Endometrial microvascular endothelial cells (primary cell): ENCODE measurements around the gene OR52E4. TPM values are rescaled to one million over a fixed set of nuclear protein-coding genes. Genes with fewer than 3 reads are reported as not detected.

Experiments used
- in situ Hi-C: cut with HindIII; loops from 2 replicates; pipeline ENCODE4 v1.10.0; 2017; ENCODE audit warnings: low sequenced_read_pairs, low pct_unique_long_range_greater_than_20kb; ENCODE audit errors: inconsistent ontology term
- total RNA-seq: library from RNA; depleted of rRNA; stranded (reverse); fragments of >200 nt; gene quantifications from one replicate; pipeline ENCODE4 v1.2.3, GENCODE V29; 2015; ENCODE audit errors: inconsistent ontology term

OR52E4 gene
- total RNA-seq = not detected

GRCh38 chr11:5880329-5880728 is at the start of gene OR52E4:
Gene OR52E4, plus strand, starts transcription at chr11:5880629. Its CDS starts 3,664 bp downstream, at chr11:5884293.
- in situ Hi-C loops = no loop called here

GRCh38 chr11:5831196-5831829 is 49.1 kb upstream of the OR52E4 start:
- in situ Hi-C loops = no loop called here

- in situ Hi-C loops = no loop called here
Observed at GRCh38 chr11:5833446-5833845, 47.0 kb upstream of the OR52E4 start.

- in situ Hi-C loops = no loop called here
Observed at GRCh38 chr11:5837695-5838094, 42.7 kb upstream of the OR52E4 start.

DNA sequence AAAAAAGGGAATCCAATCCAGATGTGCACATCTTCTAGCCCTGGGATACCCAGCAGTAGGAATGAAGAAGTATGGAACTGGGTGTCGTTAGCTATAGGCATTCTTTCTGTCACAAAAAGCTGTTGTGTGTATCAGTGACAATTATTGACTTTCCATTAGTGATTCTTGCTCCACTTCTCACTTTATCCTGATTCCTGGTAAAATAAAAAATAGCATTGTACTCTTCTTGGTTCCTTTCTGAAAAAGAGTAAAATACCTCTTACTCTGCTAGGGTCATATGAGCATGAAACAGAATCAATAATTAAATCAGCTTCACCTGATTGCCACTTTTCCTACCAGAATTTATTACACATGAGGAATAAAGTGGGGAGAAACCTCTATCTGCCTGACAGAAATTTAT is 38.6 kb upstream of the OR52E4 start, which contains the start of gene OR52E6:
Gene OR52E6, minus strand, starts transcription at position 101 of the 400 bp plus-strand sequence. Its CDS starts 0 bp downstream, at position 101.
- in situ Hi-C loops = no loop called here

DNA sequence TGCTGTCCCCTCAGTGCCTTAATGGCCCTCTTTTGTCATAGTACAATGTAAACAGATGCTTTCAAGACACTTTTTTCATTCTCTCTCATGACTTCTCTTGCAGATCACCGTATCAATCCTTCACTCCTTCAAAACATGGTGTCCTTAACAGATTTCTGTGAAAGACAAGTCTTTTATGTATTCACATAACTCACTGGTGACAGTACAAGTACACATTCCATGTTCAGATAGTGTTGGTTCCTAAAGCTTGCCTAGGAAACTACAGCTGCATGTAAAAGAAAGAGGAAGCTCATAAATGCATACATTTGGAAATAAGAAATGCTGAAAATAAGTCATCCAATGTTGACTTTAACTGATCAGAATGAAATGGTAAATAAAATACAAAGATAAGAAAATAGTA is 33.7 kb upstream of the OR52E4 start:
- in situ Hi-C loops = no loop called here

DNA sequence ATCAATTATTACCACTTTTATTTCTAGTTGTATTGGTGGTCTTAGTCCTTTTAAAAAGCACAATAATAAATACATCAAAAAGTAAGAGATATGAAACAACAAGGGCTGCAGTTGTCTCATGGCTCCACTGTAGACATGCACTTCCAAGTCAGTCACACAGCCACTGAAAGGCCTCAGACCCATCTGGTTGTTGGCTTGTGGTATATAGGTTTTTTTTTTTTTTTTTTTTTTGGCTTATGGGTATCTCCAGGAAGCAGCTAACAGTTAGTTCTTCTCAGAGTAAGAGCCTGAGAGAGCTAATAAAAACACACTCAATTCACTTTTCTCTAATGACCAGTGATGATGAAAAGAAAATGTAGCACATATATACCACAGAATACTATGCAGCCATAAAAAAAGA is 32.7 kb upstream of the OR52E4 start:
- in situ Hi-C loops = no loop called here

DNA sequence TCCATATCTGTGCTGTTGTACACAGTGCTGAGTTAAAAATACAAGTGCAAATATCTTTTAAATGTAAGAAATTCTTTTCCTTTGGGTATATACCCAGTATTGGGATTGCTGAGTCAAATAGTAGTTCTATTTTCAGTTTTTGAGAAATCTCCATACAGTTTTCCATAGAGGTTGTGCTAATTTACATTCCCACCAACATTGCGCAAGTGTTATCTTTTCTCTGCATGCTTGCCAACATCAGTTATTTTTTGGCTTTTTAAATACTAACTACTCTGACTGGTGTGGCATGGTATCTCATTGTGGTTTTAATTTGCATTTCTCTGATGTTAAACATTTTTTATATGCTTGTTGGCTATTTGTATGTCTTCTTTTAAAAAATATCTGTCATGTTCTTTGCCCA is 29.4 kb upstream of the OR52E4 start:
- in situ Hi-C loops = no loop called here

DNA sequence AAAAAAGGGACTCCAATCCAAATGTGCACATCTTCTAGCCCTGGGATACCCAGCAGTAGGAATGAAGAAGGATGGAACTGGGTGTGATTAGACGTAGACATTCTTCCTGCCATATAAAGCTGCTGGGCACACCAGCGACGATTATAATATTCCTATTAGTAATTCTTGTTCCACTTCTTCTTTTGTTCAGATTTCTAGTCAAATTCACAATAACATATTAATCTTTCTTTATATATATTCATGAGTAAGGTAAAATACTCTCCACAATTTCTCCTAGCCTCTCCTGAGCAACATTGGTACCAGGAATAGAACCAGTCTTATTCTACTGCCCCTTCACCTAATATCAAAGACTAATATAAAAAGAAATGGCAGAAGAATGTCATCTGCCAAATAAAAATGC is 22.8 kb upstream of the OR52E4 start, which contains the start of gene OR52E8:
Gene OR52E8, minus strand, starts transcription at position 101 of the 400 bp plus-strand sequence. Its CDS starts 0 bp downstream, at position 101.
- in situ Hi-C loops = no loop called here

DNA sequence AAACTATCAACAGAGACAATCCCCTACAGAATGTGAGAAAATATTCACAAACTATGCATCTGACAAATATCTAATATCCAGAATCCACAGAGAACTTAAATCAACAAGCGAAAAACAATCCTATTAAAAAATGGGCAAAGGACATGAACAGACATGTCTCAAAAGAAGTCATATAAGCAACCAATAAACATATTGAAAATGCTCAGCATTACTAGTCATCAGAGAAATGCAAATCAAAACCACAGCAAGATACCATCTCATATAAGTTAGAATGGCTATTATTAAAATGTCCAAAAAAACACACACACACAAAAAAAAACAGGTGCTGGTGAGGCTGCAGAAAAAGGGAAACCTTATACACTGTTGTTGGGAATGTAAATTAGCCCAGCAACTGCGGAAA is 14.6 kb upstream of the OR52E4 start:
- in situ Hi-C loops = no loop called here

GRCh38 chr11:5878564-5878963 is 1.9 kb upstream of the OR52E4 start:
- in situ Hi-C loops = no loop called here

GRCh38 chr11:5881756-5882155 is 1.3 kb downstream of the OR52E4 start:
- in situ Hi-C loops = no loop called here

GRCh38 chr11:5887172-5887571 is 6.7 kb downstream of the OR52E4 start:
- in situ Hi-C loops = no loop called here

GRCh38 chr11:5887661-5888060 is 7.2 kb downstream of the OR52E4 start:
- in situ Hi-C loops = no loop called here

GRCh38 chr11:5891216-5891800 is 10.9 kb downstream of the OR52E4 start:
- in situ Hi-C loops = no loop called here

- in situ Hi-C loops = no loop called here
Observed at GRCh38 chr11:5892908-5893307, 12.5 kb downstream of the OR52E4 start, which contains the start of gene OR52E5. Gene OR52E5, plus strand, starts transcription at chr11:5893208. Its CDS starts 7,569 bp downstream, at chr11:5900777.

DNA sequence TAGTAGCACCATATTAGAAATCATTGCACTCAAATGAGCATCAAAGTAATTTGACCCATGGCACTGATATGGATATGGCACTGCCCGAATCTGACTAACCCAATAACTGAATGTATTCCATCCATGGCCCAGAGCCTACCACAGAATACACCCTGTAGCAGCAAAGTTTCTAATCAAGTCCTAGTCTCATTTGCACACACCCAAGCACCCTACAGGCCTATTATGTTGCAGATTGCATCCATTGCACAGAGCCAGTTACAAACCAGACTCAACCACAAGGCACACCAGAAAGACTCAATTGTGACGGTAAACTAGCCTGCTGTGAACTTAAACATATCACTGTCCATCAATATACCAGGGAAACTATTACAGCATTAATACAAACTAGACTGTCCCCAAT is 19.1 kb downstream of the OR52E4 start:
- in situ Hi-C loops = no loop called here

DNA sequence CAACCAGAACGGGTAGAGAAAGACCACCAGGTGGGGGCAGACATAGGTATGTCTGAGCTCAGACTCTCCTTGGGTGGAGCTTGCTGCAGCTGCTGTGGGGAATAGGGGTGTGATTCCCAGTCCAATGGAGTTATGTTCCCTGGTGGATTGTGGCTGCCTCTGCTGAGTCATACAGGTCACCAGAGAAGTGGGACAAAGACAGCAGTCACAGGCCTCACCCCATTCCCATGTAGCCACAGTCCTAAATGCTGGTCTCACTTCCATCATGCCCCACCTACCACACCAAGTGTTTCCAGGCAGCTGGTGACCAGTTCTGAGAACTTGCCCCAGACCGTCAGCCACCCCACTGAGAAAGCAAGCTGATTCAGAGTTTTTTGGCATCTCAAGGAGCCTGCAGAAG is 30.1 kb downstream of the OR52E4 start:
- in situ Hi-C loops = no loop called here

DNA sequence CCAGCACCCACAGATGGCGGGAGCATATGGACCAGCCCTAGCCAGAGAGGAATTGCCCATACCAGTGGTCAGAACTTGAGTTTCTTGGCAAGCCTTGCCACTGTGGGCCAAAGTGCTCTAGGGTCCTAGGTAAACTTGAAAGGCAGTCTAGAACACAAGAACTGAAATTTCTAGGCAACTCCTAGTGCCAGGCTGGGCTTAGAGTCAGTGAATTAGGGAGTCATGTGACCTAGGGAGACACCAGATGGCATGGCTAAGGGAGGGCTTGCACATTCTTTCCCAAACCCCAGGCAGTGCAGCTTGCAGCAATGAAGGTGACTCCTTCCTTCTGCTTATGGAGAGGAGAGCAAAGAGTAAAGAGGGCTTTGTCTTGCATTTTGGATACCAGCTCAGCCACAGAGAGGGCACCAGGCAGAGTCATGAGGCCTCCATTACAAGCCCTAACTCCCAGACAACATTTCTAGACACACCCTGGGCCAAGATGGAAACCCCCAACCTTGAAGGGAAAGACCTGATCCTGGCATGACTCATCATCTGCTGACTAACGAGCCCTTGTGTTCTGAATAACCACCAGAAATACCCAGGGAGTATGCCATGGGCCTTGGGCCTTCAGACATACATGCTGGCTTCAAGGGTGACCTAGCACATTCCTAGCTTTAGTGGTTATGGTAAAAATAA is 42.5 kb downstream of the OR52E4 start:
- in situ Hi-C loops = no loop called here

DNA sequence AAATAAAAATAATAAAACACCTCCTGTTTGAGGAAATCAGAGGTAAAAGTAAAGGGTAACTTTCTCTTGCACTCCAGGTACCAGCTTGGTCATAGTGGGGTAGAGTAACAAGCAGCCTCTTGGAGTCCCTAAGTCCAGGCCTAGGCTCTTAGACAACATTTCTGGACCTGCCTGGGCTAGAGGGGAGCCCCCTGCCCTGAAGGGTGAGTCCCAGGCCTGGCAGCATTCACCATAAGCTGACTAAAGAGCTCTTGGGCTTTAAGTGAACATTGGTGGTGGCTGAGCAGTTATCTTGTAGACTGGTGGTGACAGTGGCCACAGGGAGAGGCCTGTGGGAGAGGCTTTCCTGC is 43.0 kb downstream of the OR52E4 start:
- in situ Hi-C loops = no loop called here
